Smooth muscle cell (in vitro differentiated cells): ENCODE measurements around the gene MEPCE. TPM values are rescaled to one million over a fixed set of nuclear protein-coding genes. Genes with fewer than 3 reads are reported as not detected.

ENCODE experiments used
- DNase-seq: peaks from one replicate; lab custom pipeline; 2025; ENCODE audit not compliant: unreplicated experiment; lab: John Stamatoyannopoulos, UW
- H2AFZ ChIP-seq: fragments of 200-600 bp; sonication (generic); 2 replicates; pipeline ENCODE4 v1.6.0; 2016; ENCODE audit warnings: antibody characterized with exemption, low read depth, mild to moderate bottlenecking
- H3F3A ChIP-seq: fragments of 200-600 bp; sonication (generic); 2 replicates; pipeline ENCODE4 v1.6.0; 2017; ENCODE audit warnings: antibody characterized with exemption, low read depth
- H3K27ac ChIP-seq: fragments of 200-600 bp; sonication (generic); 2 replicates; pipeline ENCODE4 v1.5.1; 2016; ENCODE audit warnings: low read depth, mild to moderate bottlenecking
- H3K27me3 ChIP-seq: fragments of 200-600 bp; sonication (generic); 2 replicates; pipeline ENCODE4 v1.6.1; 2016; ENCODE audit warnings: low read depth, mild to moderate bottlenecking
- H3K36me3 ChIP-seq: fragments of 200-600 bp; sonication (generic); 2 replicates; pipeline ENCODE4 v1.5.1; 2016; ENCODE audit warnings: low read depth
- H3K4me1 ChIP-seq: fragments of 200-600 bp; sonication (generic); 2 replicates; pipeline ENCODE4 v1.5.1; 2016; ENCODE audit warnings: low read depth
- H3K4me2 ChIP-seq: fragments of 200-600 bp; sonication (generic); 2 replicates; pipeline ENCODE4 v1.6.0; 2016; ENCODE audit warnings: mild to moderate bottlenecking
- H3K4me3 ChIP-seq: fragments of 200-600 bp; sonication (generic); 2 replicates; pipeline ENCODE4 v1.5.1; 2016; ENCODE audit warnings: mild to moderate bottlenecking
- H3K79me2 ChIP-seq: fragments of 200-600 bp; sonication (generic); 2 replicates; pipeline ENCODE4 v1.6.0; 2016; ENCODE audit warnings: low read depth, mild to moderate bottlenecking
- H3K9ac ChIP-seq: fragments of 200-600 bp; sonication (generic); 2 replicates; pipeline ENCODE4 v1.6.0; 2016; ENCODE audit warnings: low read depth
- H3K9me3 ChIP-seq: fragments of 200-600 bp; sonication (generic); replicated peaks from 2 replicates; pipeline ENCODE4 v1.5.1; 2016; ENCODE audit warnings: low read depth
- H4K20me1 ChIP-seq: fragments of 200-600 bp; sonication (generic); 2 replicates; pipeline ENCODE4 v1.6.0; 2016; ENCODE audit warnings: low read depth
- WGBS: methylation state at CpG from one replicate; pipeline ENCODE4 v1.1.7; 2016; ENCODE audit warnings: low lambda C conversion rate; 5-methylcytosine and 5-hydroxymethylcytosine counted together
- polyA plus RNA-seq: library from polyadenylated mRNA; unstranded; fragments of >200 nt; fragmentation: Nextera tagmentation; extraction: Ambion mirVana; gene quantifications from 2 replicates; pipeline ENCODE4 v1.2.1, GENCODE V29; 2016
- total RNA-seq: library from RNA; depleted of rRNA; stranded (reverse); fragments of >200 nt; gene quantifications from 2 replicates; pipeline ENCODE4 v1.2.3, GENCODE V29; 2014
- TF ChIP-seq, protein P1 (sequence below): fragments of 200-600 bp; sonication (generic); IDR thresholded peaks from 2 replicates; pipeline ENCODE4 v1.5.1; 2017; ENCODE audit warnings: borderline replicate concordance, mild to moderate bottlenecking, antibody characterized with exemption; ENCODE audit not compliant: insufficient read depth, poor library complexity, severe bottlenecking

The MEPCE gene
- total and polyA plus RNA-seq, 2 experiments from 2014 or later: 14.8 to 19.7 TPM

DNA sequence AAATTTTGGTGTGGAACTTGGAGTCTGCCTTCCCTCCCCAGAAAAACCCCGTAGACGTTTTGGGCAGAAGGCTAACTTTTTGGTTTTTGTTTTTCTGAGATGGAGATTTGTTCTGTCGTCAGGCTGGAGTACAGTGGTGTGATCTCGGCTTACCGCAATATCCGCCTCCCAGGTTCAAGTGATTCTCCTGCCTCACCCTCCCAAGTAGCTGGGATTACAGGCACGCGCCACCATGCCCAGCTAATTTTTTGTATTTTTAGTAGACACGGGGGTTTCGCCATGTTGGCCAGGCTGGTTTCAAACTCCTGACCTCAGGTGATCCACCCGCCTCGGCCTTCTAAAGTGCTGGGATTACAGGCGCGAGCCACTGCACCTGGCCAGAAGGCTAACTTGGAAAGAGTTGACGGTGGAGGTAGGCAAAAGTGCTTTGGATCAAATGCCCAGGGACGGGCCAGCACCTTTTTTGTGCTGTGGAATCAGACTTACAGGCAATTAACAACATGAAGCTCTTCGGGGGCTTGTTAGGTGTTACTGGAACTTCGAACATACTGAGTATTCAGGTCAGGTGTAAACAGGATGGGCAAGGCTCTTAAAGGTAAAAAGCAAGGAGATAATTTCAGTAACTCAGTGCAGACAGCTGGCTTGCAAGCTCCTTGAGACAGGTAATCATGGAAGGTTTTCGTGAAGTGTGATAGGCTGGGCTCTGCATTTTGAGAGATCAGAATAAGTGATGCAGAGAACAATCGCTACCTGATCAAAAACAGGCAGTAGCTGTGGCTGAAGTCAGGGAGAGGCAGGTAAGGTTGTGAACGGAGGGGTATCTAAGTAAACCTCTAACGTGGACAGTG lies 4.9 kb downstream of the MEPCE start:
- 91% methylated on average over 22 of the region's 22 CpGs for WGBS
- Histone ChIP-seq H3K9me3 (no peaks in the 10 kb centered on the region), H3K36me3 (no peaks in the 10 kb centered on the region), H3K4me1 (peaks cover 27% of the 10 kb centered on the region), H2AFZ (no peak overlapping the region), H3K4me2 (peak overlapping the region; percentile 98), H4K20me1 (peaks cover 23% of the 10 kb centered on the region), H3F3A (peaks cover 15% of the 10 kb centered on the region), H3K27ac (peak overlapping the region; percentile 83), H3K4me3 (peak overlapping the region; percentile 90), H3K79me2 (peaks cover 38% of the 10 kb centered on the region), H3K9ac (peak overlapping the region; percentile 91), H3K27me3 (no peaks in the 10 kb centered on the region)
- no peak for DNase-seq
- TF ChIP-seq, protein P1, sequence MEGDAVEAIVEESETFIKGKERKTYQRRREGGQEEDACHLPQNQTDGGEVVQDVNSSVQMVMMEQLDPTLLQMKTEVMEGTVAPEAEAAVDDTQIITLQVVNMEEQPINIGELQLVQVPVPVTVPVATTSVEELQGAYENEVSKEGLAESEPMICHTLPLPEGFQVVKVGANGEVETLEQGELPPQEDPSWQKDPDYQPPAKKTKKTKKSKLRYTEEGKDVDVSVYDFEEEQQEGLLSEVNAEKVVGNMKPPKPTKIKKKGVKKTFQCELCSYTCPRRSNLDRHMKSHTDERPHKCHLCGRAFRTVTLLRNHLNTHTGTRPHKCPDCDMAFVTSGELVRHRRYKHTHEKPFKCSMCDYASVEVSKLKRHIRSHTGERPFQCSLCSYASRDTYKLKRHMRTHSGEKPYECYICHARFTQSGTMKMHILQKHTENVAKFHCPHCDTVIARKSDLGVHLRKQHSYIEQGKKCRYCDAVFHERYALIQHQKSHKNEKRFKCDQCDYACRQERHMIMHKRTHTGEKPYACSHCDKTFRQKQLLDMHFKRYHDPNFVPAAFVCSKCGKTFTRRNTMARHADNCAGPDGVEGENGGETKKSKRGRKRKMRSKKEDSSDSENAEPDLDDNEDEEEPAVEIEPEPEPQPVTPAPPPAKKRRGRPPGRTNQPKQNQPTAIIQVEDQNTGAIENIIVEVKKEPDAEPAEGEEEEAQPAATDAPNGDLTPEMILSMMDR: no peak

DNA sequence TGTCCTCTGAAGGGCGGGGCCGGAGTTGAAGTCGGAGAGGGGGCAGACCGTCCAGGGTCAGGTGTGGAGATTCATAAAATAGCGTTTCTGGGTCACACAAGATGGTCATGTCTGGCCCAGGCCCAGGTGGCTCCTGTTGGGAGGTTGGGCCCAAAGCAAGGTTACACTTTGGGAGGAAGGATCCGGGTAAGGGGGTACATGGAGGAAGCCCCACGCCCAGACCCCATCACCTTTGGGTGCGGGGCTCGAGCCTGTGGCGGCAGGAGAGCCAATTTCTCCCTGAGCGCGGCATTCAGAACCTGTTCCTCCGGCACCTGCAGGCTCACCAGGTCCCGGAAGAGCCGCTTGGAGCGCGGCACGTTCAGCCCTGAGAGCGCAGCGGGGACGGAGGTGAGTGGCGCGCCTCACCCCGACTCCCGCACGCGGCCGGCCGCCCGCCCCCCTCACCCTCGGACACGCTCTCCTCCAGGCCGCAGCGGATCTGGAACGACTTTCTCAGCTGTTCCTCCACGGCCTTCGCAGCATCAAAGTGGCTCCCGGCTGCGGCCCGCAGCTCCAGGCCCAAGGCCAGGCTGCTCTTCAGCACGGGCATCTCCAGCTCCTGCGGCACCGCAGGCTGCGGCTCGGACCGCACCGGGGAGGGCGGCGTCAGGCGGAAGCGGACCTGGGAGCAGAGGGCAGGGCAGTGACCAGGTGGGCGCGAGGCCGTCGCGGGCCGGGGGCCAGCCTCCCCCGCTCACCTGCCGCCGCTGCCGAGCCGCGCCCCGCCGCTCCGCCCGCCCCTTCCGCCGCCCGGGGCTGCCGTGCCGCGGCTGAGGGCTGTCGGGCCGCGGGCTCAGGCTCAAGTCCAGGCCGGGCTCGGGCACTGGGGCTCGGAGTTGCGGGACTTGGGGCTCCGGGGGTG lies 6.0 kb downstream of the MEPCE start:
- Histone ChIP-seq H2AFZ (no peak overlapping the region), H3K27ac (peak overlapping the region; percentile 83), H3K4me1 (peaks cover 24% of the 10 kb centered on the region), H3K36me3 (no peaks in the 10 kb centered on the region), H3K4me3 (peak overlapping the region; percentile 90), H3K9ac (peak overlapping the region; percentile 91), H3K27me3 (no peaks in the 10 kb centered on the region), H4K20me1 (peaks cover 19% of the 10 kb centered on the region), H3K79me2 (peaks cover 32% of the 10 kb centered on the region), H3K9me3 (no peaks in the 10 kb centered on the region), H3F3A (peaks cover 15% of the 10 kb centered on the region), H3K4me2 (peak overlapping the region; percentile 98)
- DNase-seq: no peak
- 3% methylated on average over 42 of the region's 81 CpGs for WGBS
- TF ChIP-seq, protein P1: no peak

DNA sequence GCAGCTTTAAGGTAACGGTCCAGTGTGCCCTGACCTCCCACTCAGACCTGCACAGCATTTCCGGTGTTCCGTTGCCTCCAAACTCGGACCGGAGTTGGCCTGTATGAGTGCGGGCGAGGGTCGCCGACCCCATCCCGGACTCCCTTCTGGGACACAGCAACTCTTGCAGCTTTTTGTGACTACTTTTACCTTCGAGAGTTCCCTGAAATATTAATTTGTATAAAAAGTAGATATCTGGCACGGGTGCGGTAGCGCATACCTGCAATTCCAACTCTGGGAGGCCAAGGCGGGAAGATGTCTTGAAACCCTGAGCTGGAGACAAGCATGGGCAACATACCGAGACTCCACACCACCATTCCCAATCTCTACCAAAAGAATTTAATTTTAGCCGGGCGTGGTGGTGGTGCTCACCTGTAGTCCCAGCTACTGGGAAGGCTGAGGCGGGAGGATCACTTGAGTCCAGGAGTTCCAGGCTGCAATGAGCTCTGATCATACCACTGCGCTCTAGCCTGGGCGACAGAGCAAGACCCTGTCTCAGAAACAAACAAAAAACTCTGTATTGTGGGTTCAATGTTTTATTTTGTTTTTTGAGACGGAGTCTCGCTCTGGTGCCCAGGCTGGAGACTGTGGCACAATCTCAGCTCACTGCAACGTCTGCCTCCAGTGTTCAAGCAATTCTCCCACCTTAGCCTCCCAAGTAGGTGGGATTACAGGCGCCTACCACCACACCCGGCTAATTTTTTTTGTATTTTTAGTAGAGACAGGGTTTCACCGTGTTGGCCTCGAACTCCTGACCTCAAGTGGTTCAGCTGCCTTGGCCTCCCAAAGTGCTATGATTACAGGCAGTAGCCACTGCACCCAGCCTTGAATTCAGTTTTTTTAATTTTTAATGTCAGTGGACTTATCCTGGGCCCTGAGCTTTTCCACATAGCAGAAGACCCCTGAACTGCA lies 7.8 kb downstream of the MEPCE start:
- WGBS: 98% methylated on average over 28 of the region's 28 CpGs

More for the DNA sequence above, 7.8 kb downstream of the MEPCE start:
- Histone ChIP-seq H4K20me1 (peaks cover 6% of the 10 kb centered on the region), H3K9me3 (no peaks in the 10 kb centered on the region), H3K4me3 (peak overlapping the region; percentile 90), H3K27me3 (no peaks in the 10 kb centered on the region), H3K4me2 (peak overlapping the region; percentile 98), H2AFZ (no peak overlapping the region), H3K4me1 (peaks cover 9% of the 10 kb centered on the region), H3K27ac (no peak overlapping the region), H3K9ac (no peak overlapping the region), H3K79me2 (peaks cover 14% of the 10 kb centered on the region), H3F3A (peaks cover 15% of the 10 kb centered on the region), H3K36me3 (no peaks in the 10 kb centered on the region)
- DNase-seq: no peak
- TF ChIP-seq, protein P1: no peak
